ENCODE results near the gene TAF8. TPM values are rescaled to one million over a fixed set of nuclear protein-coding genes. Genes with fewer than 3 reads are reported as not detected.

TAF8 gene
- total RNA-seq, 4 donors from 2014 or later: 22.7 to 48.8 (median 26.1) TPM

- TF ChIP-seq CTCF (IDR thresholded peaks at IDR 0.05; ENCODE audit: low read depth): no peak
Measured at GRCh38 chr6:42025066-42025844, 25.1 kb upstream of the TAF8 start.

DNA sequence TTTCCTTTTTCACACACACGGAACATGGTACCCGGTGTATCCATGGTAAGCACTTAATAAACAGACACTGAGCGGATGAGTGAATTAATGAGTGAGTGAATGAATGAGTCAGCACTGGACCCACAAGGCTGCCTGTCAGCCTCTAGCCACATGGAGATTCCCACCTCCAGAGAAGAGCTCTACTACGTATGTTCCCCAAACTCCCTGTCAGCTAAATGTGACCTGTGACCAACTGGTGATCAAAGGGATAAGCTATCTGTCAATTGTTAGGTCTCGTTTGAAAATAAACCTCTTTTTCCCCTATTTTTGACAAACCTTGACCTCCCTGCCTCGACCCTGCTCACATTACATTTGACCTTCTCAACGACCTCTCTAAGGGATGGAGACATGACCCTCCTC is 24.5 kb upstream of the TAF8 start:
- TF ChIP-seq CTCF (IDR thresholded peaks at IDR 0.05; ENCODE audit: low read depth): no peak

DNA sequence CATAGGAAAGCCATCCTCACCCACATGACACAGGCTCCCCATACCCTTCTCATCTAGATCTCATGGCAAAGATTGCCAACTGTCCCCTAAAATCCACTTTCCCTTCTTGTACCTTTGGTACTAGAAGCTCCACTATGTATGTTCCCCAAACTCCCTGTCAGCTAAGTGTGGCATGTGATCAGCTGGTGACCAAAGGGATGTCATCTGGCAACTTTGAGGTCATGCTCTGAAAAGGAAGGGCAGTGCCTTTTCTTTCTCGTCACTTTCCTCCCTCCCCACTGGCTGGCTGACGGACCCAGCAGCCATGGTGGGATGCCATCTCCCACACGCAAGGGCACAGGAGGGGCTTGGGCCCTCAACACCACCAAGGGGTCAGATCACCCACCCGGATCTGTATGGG is 23.8 kb upstream of the TAF8 start:
- no peak for TF ChIP-seq CTCF (IDR thresholded peaks at IDR 0.05; ENCODE audit: low read depth)

GRCh38 chr6:42028234-42029061 is 21.9 kb upstream of the TAF8 start:
- TF ChIP-seq CTCF (IDR thresholded peaks at IDR 0.05; ENCODE audit: low read depth): no peak

DNA sequence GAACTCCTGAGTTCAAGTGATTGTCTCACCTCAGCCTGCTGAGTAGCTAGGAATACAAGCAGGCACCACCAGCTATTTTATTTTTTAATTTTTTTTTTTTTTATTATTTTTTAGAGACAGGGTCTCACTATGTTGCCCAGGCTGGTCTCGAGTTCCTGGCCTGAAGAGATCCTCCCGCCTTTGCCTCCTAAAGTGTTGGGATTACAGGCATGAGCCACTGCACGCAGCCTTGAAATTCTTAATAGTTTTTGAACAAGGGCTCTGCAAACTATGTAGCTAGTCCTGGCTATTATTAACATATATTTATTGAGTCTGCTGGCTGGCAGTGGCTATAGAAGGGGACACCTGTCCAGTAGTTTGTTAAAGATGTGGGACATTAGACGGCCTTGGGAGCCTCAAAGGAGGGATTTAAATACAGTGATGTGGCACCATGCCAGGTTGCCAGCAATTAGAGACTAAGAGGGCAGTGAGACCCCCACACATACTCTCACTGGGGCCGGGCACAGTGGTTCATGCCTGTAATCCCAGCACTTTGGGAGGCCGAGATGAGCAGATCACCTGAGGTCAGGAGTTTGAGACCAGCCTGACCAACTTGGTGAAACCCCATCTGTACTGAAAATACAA is 21.1 kb upstream of the TAF8 start:
- no peak for TF ChIP-seq CTCF (IDR thresholded peaks at IDR 0.05; ENCODE audit: low read depth)

DNA sequence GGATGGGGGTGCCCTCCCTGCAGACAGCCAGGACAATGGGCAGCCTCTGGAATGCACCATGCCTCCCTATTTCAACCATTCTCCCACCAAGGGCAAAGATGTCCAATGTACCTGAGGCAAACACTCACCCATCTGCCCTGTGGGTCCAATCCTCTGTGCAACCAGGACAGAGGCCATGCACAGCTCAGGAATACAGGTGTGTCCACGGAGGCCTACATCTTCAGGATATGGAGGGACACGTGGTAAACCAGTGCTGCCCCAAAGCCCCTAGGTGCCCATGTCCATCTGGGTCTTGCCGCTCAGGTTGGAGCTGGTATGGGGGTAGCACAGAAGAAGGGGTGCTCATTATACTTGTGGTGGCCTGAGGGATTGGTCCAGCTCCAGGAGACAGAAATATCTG is 20.4 kb upstream of the TAF8 start:
- no peak for TF ChIP-seq CTCF (IDR thresholded peaks at IDR 0.05; ENCODE audit: low read depth)
